Measurements from ENCODE around the gene COL18A1.

The COL18A1 gene

DNA sequence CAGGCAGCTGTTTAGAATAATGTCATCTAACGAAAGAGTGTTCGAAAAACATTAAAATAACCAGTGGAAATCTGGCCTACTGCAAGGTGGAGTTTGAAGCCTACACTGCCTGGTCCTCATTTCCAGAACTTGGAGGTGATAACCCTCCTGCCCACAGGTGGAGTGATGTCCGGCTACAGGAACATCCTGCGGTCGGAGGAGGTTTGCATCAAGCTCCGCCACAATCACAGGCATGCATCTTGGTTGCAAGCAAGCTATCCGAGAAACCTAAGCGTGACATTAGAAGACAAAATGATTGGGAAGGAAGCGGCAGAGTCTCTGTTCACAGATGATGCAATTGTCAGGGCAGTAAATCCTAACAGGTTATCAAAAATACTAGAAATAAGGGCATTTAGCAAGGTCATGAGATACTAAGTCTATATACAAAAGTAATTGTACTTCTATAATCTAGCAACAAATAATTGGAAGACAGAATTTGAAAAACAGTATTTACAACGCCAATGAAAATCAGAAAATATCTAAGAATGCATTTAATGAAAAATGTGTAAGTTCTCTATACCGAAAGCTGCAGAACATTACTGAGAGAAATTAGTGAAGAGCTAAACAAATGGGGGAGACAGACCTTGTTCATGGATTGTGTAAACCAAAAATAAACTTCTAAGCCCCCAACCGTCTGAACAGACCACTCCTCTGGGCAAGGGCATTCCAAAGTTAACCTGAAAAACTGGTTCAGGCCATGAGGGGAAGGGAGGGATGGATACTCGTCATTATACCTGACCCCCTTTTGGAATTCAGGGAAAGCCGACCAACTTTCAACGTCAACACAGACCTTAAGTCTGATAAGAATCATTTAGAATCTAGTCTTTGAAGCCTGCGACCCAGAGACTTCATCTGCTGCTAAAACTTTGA lies 141.9 kb downstream of the COL18A1 start:
- DNase-seq (ENCODE audit: low spot score), result no peak

DNA sequence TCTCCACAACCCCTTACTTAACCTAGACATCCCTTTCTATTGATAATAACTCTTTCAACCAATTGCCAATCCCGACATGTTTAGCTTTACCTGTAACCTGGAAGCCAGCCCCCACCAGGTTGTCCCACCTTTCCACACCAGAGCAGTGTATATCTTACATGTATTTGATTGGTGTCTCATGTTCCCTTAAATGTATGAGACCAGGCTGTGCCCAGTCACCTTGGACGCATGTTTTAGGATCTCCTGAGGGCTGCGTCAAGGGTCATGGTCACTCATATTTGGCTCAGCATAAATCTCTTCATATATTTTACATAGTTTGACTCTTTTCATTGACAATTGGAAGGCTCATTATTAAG lies 142.6 kb downstream of the COL18A1 start:
- no peak for DNase-seq (ENCODE audit: low spot score)

DNA sequence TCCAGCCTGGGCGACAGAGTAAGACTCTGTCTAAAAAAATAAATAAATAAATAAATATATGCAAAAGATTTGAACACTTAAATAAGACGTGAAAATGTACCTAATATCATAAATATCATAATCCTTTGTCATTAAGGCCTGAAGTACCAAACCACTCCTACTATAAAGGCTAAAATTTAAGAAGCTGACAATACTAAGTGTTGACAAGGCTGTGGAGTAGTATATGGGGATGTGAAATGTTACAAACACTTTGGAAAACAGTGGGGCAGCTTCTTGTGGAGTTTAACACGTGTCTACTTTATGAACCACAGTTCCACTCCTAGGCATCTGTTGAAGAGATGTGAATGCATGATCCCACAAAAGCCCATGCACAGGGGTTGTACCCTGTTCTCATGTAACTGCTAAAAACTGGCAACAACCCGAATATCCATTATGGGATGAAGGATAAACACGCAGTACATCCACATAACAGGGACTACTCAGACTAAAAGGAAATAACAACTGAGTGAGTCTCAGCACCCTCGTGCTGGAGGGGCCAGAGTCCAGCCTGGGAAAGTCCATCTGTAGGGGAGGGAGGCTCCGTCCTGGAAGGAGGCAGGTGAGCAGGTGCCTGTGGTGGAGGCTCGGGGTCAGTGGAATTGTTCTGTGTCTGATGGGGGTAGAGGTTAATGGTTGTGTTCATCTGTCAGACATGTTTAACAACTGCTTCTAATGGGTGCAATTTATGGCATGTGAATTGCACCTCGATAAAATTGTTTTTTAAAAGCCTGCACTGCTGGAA lies 143.9 kb downstream of the COL18A1 start:
- DNase-seq (ENCODE audit: low spot score), result no peak

- DNase-seq (ENCODE audit: low spot score), result no peak
Measured at GRCh38 chr21:45549626-45550463, 144.9 kb downstream of the COL18A1 start.

GRCh38 chr21:45550522-45551210 lies 145.7 kb downstream of the COL18A1 start:
- no peak for DNase-seq (ENCODE audit: low spot score)

DNA sequence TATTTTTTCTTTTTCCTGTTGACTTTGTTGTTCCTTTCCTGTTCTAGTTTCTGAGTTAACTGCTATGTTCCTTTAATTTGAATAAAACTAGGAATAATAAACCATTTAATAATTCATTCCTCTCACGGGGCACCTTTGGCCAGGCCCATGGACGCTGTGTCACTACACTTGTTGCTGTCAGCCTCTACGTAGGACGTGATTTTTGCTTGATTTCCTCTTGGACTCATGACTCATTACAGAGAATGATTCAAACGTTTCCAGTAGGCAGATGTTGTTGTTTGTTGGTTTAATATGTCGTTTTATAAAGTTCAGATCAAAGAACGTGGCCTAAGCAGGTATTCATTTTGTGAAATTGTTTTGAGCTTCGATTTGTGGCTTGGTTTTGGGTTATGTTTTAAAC lies 146.4 kb downstream of the COL18A1 start:
- DNase-seq (ENCODE audit: low spot score), result peak; percentile 70

GRCh38 chr21:45551783-45552695 lies 147.1 kb downstream of the COL18A1 start:
- DNase-seq (ENCODE audit: low spot score), result no peak

DNA sequence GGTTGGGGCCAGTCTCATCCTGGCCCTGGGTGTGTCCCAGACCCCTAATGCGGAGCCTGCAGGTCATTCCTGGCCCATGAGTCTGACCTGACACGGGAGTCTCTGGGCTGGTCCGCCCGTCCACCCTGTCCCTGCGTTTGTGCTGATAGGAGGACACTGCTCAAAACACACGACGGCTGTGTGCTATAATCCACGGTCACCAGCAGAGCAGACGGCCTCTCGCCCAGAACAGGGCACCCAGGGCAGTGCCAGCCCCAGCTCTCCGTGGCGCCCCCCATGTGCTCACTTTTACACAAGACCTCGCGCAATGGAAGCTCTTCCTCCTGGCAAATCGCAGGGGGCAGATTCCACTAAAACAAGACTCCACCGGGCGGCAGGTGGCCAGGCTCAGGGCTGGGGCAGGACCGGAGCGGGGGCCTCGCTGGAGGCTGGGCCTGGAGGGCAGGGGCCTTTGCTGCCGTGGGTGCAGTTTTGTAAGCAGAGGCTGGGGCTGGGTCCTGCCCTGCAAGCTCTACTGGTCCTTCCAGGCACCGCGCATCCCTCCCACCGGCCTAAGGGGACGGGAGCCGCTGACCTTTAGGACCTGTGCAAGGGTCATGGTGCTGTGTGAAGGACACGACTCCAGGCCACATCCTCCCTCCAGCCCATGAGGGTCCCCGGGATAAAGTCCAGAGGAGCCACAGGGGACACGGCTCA lies 147.9 kb downstream of the COL18A1 start:
- DNase-seq (ENCODE audit: low spot score), result no peak

DNA sequence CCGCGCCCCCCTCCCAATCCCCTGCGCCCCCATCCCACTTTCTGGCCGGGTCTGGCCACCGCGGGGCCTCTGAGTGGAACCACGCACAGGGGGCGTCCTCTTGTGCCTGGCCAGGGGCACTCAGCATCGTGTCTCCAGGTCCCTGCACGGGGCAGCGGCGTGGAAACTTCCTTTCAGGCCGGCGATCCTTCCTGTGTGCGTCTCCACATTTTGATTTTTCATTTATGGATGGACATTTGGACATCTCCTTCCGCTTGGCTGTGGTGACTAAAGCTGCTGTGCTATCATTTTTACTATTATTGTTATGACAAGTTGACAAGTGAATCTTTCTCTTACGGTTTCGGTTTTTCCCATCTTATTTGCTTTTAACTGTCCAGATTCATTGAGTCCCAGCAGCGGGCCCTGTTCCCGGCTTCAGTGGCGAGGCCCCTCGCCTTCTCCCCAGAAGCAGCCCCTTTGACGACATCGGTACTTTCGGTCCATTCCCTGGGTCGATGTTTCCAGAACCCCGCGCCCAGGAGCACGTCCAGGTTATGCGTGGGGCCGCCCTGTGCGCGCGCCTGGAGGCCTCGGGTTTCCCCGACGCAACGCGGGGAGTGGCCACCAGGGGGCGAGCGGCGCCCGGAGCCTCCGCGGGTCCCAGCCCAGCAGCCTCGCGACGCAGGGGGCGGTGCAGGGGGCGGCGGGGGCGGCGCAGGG lies 149.7 kb downstream of the COL18A1 start:
- peak; percentile 94 for DNase-seq (ENCODE audit: low spot score)

- DNase-seq (ENCODE audit: low spot score), result no peak
Measured at GRCh38 chr21:45555251-45555556, 150.2 kb downstream of the COL18A1 start.

GRCh38 chr21:45555557-45556301 lies 150.8 kb downstream of the COL18A1 start:
- peak; percentile 94 for DNase-seq (ENCODE audit: low spot score)

DNA sequence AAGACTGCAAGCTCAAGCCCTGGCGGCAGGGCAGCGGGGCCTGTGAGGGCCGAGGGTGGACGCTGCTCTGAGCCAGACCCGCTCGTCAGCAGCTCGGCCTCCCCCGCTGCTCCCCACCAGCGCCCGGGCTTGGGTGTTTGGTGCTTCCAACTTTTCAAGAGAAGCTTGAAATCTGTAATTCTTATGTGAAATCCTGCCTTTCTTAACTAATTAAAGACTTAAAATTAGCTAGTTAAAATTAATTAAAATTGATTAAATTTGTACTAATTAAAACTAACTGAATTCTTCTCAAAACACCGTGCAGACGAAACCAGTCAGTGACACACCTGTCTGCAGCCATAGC lies 151.3 kb downstream of the COL18A1 start:
- no peak for DNase-seq (ENCODE audit: low spot score)

DNA sequence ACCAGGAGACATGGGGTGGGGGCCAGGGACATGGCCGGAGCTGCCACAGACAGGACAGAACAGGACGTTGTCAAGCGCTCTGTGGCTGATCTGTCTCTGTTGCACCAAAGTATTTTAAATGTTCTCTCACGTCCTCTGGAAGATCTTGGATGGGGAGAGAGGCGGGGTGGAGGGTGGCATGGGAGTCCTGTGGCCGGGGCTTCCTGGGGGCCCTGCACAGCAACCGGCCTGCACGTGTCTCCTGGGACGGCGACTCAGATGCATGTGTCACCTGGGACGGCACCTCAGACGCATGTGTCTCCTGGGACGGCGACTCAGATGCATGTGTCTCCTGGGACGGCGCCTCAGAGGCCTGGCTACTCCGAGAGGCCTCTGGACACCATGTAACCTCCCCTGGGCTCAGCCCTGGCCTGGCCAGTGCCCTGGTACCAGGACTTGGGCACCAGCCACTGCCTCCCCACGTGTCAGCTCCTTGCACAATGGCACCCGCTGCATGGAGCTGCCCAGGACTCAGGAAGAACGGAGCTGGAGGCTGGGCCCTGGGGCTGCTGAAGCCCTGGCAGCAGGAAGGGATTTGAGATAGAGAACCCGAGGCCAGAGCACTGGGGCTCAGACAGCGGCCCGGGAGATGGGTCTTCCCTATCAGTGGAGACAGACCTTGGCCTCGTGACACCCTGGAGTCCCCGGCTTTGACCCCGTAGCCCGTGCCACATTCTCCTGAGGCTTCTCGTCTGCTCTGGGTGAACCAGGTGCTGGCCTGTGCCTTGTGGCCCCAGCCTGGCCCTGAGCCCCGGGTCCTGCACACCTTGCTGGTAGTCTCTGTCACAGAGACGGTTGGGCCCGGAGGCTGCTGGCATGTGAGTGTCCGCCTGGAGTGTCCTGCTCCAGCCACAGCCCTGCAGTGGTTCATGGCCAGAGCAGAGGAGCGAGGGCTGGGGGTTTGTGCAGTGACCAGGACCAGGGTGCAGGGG lies 152.0 kb downstream of the COL18A1 start:
- DNase-seq (ENCODE audit: low spot score), result no peak

- DNase-seq (ENCODE audit: low spot score), result no peak
Measured at GRCh38 chr21:45557616-45558043, 152.7 kb downstream of the COL18A1 start.

DNA sequence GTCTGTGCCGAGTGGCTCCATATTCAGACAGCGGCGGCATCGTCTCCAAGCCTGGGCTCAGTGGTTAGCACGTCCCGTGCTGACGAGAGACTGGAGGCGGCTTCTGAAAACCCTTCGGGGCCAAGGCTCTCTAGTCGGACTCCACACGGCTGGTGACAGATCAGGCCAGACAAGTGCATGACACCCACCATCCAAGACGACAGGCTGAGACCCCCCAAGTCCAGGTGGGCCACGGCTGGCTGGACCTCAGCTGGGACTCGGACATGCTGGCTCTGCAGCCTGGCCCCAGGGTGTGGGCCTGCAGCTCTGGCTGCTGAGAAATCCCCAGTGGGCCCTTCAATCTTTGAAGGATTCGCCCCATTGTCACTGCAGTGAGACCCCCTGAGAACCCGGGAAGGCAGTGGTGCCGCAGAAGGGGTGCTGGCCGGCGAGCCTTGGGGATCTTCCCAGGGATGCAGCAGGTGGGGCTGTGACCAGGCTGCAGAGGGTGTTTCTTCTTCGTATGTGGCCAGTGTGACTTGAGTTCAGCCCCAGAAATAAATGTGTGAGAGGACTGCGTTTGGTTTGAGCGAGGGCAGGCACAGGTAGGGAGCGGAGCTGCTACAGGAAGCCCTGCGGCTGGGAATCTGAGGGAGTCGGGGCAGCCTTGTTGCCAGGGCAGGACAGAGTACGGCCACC lies 153.2 kb downstream of the COL18A1 start:
- DNase-seq (ENCODE audit: low spot score), result no peak

DNA sequence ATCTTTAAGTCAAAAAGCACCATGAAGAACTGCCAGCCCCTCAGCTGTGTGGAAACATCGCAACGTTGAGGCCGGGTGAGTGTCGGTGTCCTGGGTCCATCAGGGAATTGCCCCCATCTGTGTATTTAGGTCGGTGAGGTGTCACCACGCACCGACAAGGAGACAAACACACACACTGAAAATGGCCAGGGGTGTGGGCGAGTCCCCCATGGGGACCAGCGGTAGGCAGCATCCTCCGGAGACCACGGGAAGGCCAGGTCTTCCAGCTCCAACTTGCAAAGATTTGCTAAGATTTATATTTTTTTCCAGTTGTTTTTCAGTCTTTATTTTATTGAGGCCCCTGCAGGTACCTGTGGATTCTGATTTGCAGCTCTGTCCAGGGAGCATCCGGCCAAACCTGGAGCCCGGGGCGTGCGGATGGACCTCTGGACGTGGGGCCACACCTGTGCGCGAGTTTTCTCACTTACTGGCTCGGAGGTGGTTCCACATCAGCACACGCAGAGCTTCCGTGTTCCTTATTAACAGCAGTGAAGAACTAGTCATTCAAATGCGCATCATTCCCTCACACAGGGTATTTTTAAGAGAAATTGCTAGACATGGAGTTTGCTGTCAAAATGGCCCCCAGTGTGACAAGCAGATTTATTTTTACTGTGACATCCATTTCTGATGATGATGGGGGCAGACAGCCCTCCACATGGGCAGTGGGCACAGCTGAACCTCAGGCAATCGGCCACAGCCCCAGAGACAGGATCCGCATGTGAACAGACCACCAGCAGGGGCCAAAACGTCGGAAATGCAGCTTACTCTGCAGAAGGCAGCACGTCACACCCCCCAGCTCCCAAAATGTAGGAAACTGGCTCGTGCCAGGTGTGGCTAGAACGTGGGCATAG lies 154.5 kb downstream of the COL18A1 start:
- no peak for DNase-seq (ENCODE audit: low spot score)

Data from AG08396 (cell line).